ENCODE measurements around the gene PTPRK. TPM values are rescaled to one million over a fixed set of nuclear protein-coding genes. Genes with fewer than 3 reads are reported as not detected.

The PTPRK gene
- total RNA-seq, 2 experiments from 2014 or later = not detected

DNA sequence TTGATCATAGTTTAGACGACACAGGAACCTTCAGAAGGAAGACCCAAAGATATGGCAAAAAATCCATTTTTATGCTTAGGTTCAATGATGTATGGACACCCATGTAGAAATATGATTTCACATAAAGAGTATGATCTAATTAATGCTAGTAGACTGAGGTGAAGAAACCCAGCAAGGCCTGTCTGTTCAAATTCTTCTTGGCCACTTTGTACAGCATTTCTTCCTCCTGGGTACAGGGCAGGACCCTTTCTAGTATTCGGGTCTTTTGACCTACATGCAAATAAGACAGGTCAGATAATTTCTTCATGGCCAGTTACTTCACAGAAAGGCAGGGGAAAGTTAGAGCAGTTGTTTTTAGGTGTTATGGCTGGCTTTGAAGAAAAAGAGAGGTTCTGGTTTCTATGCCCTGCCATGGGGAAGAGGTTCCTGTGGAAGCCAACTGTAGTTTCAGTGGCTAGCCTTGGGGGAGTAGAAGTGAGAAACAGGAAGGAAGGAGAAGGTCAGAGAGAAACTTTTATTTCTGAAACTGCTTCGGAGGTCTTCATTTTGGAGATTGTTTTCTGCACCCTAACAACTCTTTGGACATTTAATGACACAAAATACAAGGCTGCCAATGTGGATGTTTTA lies 208.3 kb downstream of the PTPRK start:
- no TSS peak for BruUV-seq (replicated peaks)
- Histone ChIP-seq H2AFZ (ENCODE audit: low read length) (no peak overlapping the region), H3K27ac (ENCODE audit: low read depth, low read length, poor library complexity, severe bottlenecking) (no peak overlapping the region), H3K36me3 (ENCODE audit: insufficient read depth, low read length) (no peaks in the 10 kb centered on the region), H3K9me3 (ENCODE audit: low read length) (no peaks in the 10 kb centered on the region), H3K9me2 (ENCODE audit: insufficient read depth, low read length) (no peaks in the 10 kb centered on the region), H4K20me1 (ENCODE audit: insufficient read depth, low read length) (no peaks in the 10 kb centered on the region), H3K4me2 (ENCODE audit: low read length) (no peak overlapping the region), H3K4me1 (ENCODE audit: insufficient read depth, low read length, poor library complexity, severe bottlenecking) (no peaks in the 10 kb centered on the region), H3K4me3 (ENCODE audit: low read depth, low read length, poor library complexity, severe bottlenecking) (no peak overlapping the region), H3K79me2 (ENCODE audit: insufficient read depth, low read depth, low read length) (no peaks in the 10 kb centered on the region)
- DNase-seq (ENCODE audit: low spot score) = no peak
- POLR2A ChIA-PET = no interaction called here
- TF ChIP-seq EZH2phosphoT487 (IDR thresholded peaks at IDR 0.05; ENCODE audit: borderline replicate concordance, low read depth, low read length) = no peak
- TF ChIP-seq, protein P1, sequence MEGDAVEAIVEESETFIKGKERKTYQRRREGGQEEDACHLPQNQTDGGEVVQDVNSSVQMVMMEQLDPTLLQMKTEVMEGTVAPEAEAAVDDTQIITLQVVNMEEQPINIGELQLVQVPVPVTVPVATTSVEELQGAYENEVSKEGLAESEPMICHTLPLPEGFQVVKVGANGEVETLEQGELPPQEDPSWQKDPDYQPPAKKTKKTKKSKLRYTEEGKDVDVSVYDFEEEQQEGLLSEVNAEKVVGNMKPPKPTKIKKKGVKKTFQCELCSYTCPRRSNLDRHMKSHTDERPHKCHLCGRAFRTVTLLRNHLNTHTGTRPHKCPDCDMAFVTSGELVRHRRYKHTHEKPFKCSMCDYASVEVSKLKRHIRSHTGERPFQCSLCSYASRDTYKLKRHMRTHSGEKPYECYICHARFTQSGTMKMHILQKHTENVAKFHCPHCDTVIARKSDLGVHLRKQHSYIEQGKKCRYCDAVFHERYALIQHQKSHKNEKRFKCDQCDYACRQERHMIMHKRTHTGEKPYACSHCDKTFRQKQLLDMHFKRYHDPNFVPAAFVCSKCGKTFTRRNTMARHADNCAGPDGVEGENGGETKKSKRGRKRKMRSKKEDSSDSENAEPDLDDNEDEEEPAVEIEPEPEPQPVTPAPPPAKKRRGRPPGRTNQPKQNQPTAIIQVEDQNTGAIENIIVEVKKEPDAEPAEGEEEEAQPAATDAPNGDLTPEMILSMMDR (conservative IDR thresholded peaks at IDR 0.05; ENCODE audit: low read length) = no peak
- CTCF ChIA-PET (ENCODE audit: unreplicated experiment) = no interaction called here
- intact Hi-C loops (cut with micrococcal nuclease; ENCODE audit: unreplicated experiment) = no loop called here

DNA sequence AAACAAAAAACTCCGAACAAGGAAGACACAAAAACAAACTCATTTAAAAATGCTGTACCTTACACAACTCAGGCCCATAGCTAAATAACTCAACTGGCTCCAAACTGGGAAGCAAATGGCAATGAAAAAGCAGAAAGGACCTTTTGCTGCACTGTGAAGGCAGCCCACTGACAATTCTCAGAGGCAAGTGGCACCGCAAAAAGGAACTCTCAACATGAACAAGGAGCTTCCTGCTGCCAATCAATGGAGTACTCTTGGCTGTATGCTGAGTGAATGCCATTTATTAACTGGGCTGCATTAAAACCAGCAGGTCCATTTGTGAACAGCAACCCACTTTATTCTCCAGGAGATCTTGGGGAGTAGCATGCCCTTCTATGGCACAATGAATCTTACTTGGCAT lies 209.9 kb downstream of the PTPRK start:
- no peaks in the 10 kb centered on the region for H3K36me3 ChIP-seq (ENCODE audit: insufficient read depth, low read length)
- H4K20me1 ChIP-seq (ENCODE audit: insufficient read depth, low read length) = no peaks in the 10 kb centered on the region
- H3K9me2 ChIP-seq (ENCODE audit: insufficient read depth, low read length) = no peaks in the 10 kb centered on the region
- no peaks in the 10 kb centered on the region for H3K9me3 ChIP-seq (ENCODE audit: low read length)
- no TSS peak for BruUV-seq (replicated peaks)
- TF ChIP-seq EZH2phosphoT487 (IDR thresholded peaks at IDR 0.05; ENCODE audit: borderline replicate concordance, low read depth, low read length) = no peak
- TF ChIP-seq, protein P1 (conservative IDR thresholded peaks at IDR 0.05; ENCODE audit: low read length) = no peak
- no peaks in the 10 kb centered on the region for H3K4me1 ChIP-seq (ENCODE audit: insufficient read depth, low read length, poor library complexity, severe bottlenecking)
- no peak overlapping the region for H3K27ac ChIP-seq (ENCODE audit: low read depth, low read length, poor library complexity, severe bottlenecking)
- ChIA-PET POLR2A (no interaction called here), CTCF (ENCODE audit: unreplicated experiment) (no interaction called here)
- no peaks in the 10 kb centered on the region for H3K79me2 ChIP-seq (ENCODE audit: insufficient read depth, low read depth, low read length)
- H2AFZ ChIP-seq (ENCODE audit: low read length) = no peak overlapping the region
- intact Hi-C loops (cut with micrococcal nuclease; ENCODE audit: unreplicated experiment) = no loop called here
- no peak for DNase-seq (ENCODE audit: low spot score)
- H3K4me3 ChIP-seq (ENCODE audit: low read depth, low read length, poor library complexity, severe bottlenecking) = no peak overlapping the region
- H3K4me2 ChIP-seq (ENCODE audit: low read length) = no peak overlapping the region

DNA sequence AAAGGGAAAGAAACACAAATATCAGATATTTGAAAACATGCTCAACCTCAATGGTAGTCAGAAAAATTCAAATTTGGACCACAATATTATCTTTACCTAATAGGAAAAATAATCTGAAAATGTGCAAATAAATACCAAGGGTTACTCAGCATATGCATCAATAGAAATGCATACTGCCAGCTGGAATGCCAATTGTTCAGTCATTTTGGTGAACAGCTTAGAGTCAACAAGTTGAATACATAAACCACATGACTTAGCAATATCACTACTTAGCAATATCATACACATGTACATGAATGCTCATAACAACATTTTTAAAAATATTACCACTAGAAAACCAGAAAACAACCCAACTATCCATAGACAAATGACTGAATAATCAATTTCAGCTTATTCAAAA lies 212.7 kb downstream of the PTPRK start:
- no peaks in the 10 kb centered on the region for H3K9me3 ChIP-seq (ENCODE audit: low read length)
- ChIA-PET POLR2A (interaction anchor here (0.5 to 0.7 kb wide), 2 partner anchors 545 to 840 kb away, joined by 3 read pairs; no protein-coding TSS in a partner anchor), CTCF (ENCODE audit: unreplicated experiment) (no interaction called here)
- H3K4me3 ChIP-seq (ENCODE audit: low read depth, low read length, poor library complexity, severe bottlenecking) = no peak overlapping the region
- TF ChIP-seq, protein P1 (conservative IDR thresholded peaks at IDR 0.05; ENCODE audit: low read length) = no peak
- no peak for TF ChIP-seq EZH2phosphoT487 (IDR thresholded peaks at IDR 0.05; ENCODE audit: borderline replicate concordance, low read depth, low read length)
- intact Hi-C loops (cut with micrococcal nuclease; ENCODE audit: unreplicated experiment) = no loop called here
- no peaks in the 10 kb centered on the region for H3K36me3 ChIP-seq (ENCODE audit: insufficient read depth, low read length)
- no peak for DNase-seq (ENCODE audit: low spot score)
- H2AFZ ChIP-seq (ENCODE audit: low read length) = no peak overlapping the region
- no peaks in the 10 kb centered on the region for H4K20me1 ChIP-seq (ENCODE audit: insufficient read depth, low read length)
- no peaks in the 10 kb centered on the region for H3K79me2 ChIP-seq (ENCODE audit: insufficient read depth, low read depth, low read length)
- H3K4me1 ChIP-seq (ENCODE audit: insufficient read depth, low read length, poor library complexity, severe bottlenecking) = no peaks in the 10 kb centered on the region
- no peaks in the 10 kb centered on the region for H3K9me2 ChIP-seq (ENCODE audit: insufficient read depth, low read length)
- no TSS peak for BruUV-seq (replicated peaks)
- no peak overlapping the region for H3K4me2 ChIP-seq (ENCODE audit: low read length)
- H3K27ac ChIP-seq (ENCODE audit: low read depth, low read length, poor library complexity, severe bottlenecking) = no peak overlapping the region
